HFFc6 (cell line): Measurements from ENCODE around the gene RAPGEF5. TPM values are rescaled to one million over a fixed set of nuclear protein-coding genes. Genes with fewer than 3 reads are reported as not detected.

Experiments
- DNase-seq: peaks from one replicate; pipeline ENCODE4 v3.0.0-alpha.2; 2018
- H3K27ac Mint-ChIP-seq: 2 replicates; pipeline ENCODE4 v1.8.0; 2020; ENCODE audit warnings: mild to moderate bottlenecking, mixed read lengths
- H3K27me3 Mint-ChIP-seq: 2 replicates; pipeline ENCODE4 v1.8.0; 2021; ENCODE audit warnings: mild to moderate bottlenecking, moderate library complexity, mixed read lengths; ENCODE audit not compliant: insufficient read depth
- H3K36me3 Mint-ChIP-seq: 2 replicates; pipeline ENCODE4 v1.8.0; 2021; ENCODE audit warnings: low read depth, mixed read lengths
- H3K4me1 Mint-ChIP-seq: 2 replicates; pipeline ENCODE4 v1.8.0; 2020; ENCODE audit warnings: low read depth, mixed read lengths
- H3K4me3 Mint-ChIP-seq: 2 replicates; pipeline ENCODE4 v1.8.0; 2020; ENCODE audit warnings: mild to moderate bottlenecking, moderate library complexity, mixed read lengths
- H3K9me3 Mint-ChIP-seq: 2 replicates; pipeline ENCODE4 v1.8.0; 2020; ENCODE audit warnings: mild to moderate bottlenecking, mixed read lengths
- CTCF ChIP-seq: fragments of 200-600 bp; sonication (generic); IDR thresholded peaks from 2 replicates; pipeline ENCODE4 v1.5.0; 2021; ENCODE audit warnings: antibody characterized with exemption, mild to moderate bottlenecking
- total RNA-seq, 6 experiments: library from RNA; stranded (reverse); fragmentation: NEBNext Ultra II Directional; extraction: Animal tissue kit (Norgen Biotek cat#: 25700); gene quantifications; 2 replicates in 1 of 6; 3 replicates in 5 of 6; pipeline ENCODE4 v1.2.3, GENCODE V29; 2021

Gene RAPGEF5
- total RNA-seq, 6 experiments from 2014 or later: 0.33 to 2.4 (median 1.3) TPM

DNA sequence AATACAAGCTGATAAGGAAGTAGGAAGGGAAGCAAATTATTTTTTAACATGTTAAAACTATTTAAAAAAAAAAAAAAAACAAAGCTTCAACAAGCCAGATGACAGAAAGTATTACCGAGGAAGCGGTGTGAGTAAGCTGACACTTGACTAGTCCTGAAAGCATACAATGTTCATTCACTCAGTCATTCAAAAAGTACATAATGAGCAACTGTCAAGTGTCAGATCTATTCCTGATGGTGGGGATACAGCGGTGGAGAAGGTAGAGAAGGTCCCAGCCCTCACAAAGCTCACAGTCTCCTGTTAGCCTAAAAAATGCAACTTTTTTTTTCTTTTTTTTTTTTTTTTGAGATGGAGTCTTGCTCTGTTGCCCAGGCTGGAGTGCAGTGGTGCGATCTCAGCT, 40.0 kb downstream of the RAPGEF5 start:
- no peak for DNase-seq
- Mint-ChIP-seq H3K9me3 (no peaks in the 10 kb centered on the region), H3K27ac (no peak overlapping the region), H3K4me3 (no peak overlapping the region), H3K27me3 (peaks cover 2% of the 10 kb centered on the region; the same call in 1 of the 2 replicates), H3K36me3 (no peaks in the 10 kb centered on the region), H3K4me1 (peaks cover 21% of the 10 kb centered on the region)
- TF ChIP-seq CTCF: no peak

GRCh38 chr7:22307816-22308215, 49.1 kb downstream of the RAPGEF5 start:
- TF ChIP-seq CTCF: no peak
- Mint-ChIP-seq H3K36me3 (peaks cover 11% of the 10 kb centered on the region; the same call in 1 of the 2 replicates), H3K27ac (no peak overlapping the region), H3K4me1 (peaks cover 10% of the 10 kb centered on the region; the same call in 1 of the 2 replicates), H3K4me3 (no peak overlapping the region), H3K27me3 (no peaks in the 10 kb centered on the region; the same call in none of the 2 replicates), H3K9me3 (no peaks in the 10 kb centered on the region)
- DNase-seq: no peak

- no peaks in the 10 kb centered on the region for H3K9me3 Mint-ChIP-seq
- no peak for TF ChIP-seq CTCF
- no peak overlapping the region for H3K4me3 Mint-ChIP-seq
- H3K27ac Mint-ChIP-seq: no peak overlapping the region
- H3K27me3 Mint-ChIP-seq: no peaks in the 10 kb centered on the region
- no peak for DNase-seq
- peaks cover 11% of the 10 kb centered on the region; the same call in 1 of the 2 replicates for H3K36me3 Mint-ChIP-seq
- H3K4me1 Mint-ChIP-seq: peaks cover 10% of the 10 kb centered on the region; the same call in 1 of the 2 replicates
Observed at GRCh38 chr7:22305706-22306105, 51.2 kb downstream of the RAPGEF5 start.

GRCh38 chr7:22302951-22303423, 54.0 kb downstream of the RAPGEF5 start:
- H3K4me1 Mint-ChIP-seq: peaks cover 7% of the 10 kb centered on the region; the same call in 1 of the 2 replicates
- no peak for DNase-seq
- H3K4me3 Mint-ChIP-seq: no peak overlapping the region
- no peak overlapping the region for H3K27ac Mint-ChIP-seq
- no peak for TF ChIP-seq CTCF
- no peaks in the 10 kb centered on the region; the same call in 1 of the 2 replicates for H3K27me3 Mint-ChIP-seq
- no peaks in the 10 kb centered on the region for H3K9me3 Mint-ChIP-seq
- peaks cover 11% of the 10 kb centered on the region; the same call in 1 of the 2 replicates for H3K36me3 Mint-ChIP-seq

GRCh38 chr7:22302193-22302592, 54.8 kb downstream of the RAPGEF5 start:
- Mint-ChIP-seq H3K27ac (no peak overlapping the region), H3K4me1 (no peaks in the 10 kb centered on the region), H3K4me3 (no peak overlapping the region), H3K36me3 (peaks cover 11% of the 10 kb centered on the region; the same call in 1 of the 2 replicates), H3K27me3 (no peaks in the 10 kb centered on the region; the same call in 1 of the 2 replicates), H3K9me3 (no peaks in the 10 kb centered on the region)
- no peak for DNase-seq
- TF ChIP-seq CTCF: no peak
